Cardiac fibroblast (primary cell): ENCODE results near the gene ADAM12.

Experiments
- DNase-seq, 2 donors: peaks; one replicate each; pipeline versions ENCODE4 v3.0.0 to v3.0.0-alpha.2; 2010; ENCODE audit warnings: low read depth in 2 of 2
- H3K4me3 ChIP-seq, 2 donors: replicated peaks in 1 of 2; 1 replicate in 1 of 2; 2 replicates in 1 of 2; pipeline ENCODE4 v1.5.1; 2011; ENCODE audit warnings: low read depth in 2 of 2, low read length in 2 of 2, mild to moderate bottlenecking in 2 of 2, moderate library complexity in 1 of 2
- TF ChIP-seq, protein P1 (sequence below): IDR thresholded peaks from one replicate; pipeline ENCODE4 v1.5.1; 2011; ENCODE audit warnings: low read depth, mild to moderate bottlenecking, low read length, inconsistent platforms

Gene ADAM12

DNA sequence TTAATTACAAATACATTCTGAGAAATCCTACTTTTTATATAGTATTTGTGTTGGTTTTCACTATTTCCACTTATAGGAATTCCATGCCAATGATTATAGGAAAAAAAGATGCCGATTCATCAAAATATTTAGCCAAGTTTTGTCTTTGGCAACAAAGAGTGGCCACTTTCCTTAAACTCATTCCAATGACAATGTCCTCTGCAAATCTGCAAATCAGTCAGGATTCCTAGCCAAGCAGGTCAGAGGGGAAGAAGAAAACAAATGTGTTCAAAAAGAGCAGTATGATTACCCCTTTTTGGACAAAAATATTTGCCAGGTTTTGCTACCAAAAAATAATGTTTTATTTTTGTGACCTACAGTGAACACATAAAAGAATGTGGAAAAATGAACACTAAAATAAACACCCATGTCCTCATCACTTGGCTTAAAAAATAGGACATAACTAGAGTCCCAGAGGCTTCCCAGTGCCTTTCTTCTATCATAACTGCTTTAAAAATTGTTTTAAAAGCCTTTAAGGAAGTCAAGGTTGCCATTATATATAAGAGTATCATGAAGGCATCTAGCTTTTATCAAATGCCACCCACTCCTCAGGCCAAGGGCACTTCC, 125.9 kb downstream of the ADAM12 start:
- no peak overlapping the region for H3K4me3 ChIP-seq
- TF ChIP-seq, protein P1, sequence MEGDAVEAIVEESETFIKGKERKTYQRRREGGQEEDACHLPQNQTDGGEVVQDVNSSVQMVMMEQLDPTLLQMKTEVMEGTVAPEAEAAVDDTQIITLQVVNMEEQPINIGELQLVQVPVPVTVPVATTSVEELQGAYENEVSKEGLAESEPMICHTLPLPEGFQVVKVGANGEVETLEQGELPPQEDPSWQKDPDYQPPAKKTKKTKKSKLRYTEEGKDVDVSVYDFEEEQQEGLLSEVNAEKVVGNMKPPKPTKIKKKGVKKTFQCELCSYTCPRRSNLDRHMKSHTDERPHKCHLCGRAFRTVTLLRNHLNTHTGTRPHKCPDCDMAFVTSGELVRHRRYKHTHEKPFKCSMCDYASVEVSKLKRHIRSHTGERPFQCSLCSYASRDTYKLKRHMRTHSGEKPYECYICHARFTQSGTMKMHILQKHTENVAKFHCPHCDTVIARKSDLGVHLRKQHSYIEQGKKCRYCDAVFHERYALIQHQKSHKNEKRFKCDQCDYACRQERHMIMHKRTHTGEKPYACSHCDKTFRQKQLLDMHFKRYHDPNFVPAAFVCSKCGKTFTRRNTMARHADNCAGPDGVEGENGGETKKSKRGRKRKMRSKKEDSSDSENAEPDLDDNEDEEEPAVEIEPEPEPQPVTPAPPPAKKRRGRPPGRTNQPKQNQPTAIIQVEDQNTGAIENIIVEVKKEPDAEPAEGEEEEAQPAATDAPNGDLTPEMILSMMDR, result no peak
- DNase-seq, result no peak

DNA sequence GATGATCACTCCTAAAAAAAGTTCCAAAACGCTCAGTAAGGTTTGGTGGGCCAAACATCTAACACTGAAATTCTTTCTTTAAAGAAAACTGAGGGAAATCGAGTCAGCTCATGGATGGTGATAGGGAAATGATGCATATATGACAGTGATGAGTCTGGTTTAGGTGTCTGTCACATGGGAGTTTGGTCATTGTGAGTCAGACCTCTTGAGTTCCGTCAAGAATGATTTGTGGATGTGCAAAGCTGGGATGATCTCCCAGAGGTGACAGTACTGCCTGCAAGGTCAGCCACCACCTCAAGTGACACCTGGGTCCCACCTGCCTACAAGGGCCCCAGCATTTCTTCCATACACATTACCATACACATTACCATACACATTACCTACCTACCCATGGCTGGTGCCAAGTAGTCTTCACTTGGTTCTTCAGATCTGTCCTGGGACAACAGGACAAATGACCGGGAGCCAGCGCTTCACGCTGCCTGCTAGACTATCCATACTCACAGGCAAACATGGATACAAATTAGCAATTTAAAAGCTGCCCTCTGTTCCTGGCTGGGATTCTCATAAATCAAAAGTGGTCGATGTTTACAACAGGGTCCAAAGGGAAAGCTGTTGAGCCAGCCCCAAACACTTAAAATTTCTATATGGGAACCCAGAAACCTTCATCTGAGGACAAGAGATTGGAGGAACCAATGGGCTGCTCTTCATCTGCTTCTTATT, 128.4 kb downstream of the ADAM12 start:
- DNase-seq, result peak in 1 of 2 donors; percentile 25
- TF ChIP-seq, protein P1, result no peak
- H3K4me3 ChIP-seq, result no peak overlapping the region

DNA sequence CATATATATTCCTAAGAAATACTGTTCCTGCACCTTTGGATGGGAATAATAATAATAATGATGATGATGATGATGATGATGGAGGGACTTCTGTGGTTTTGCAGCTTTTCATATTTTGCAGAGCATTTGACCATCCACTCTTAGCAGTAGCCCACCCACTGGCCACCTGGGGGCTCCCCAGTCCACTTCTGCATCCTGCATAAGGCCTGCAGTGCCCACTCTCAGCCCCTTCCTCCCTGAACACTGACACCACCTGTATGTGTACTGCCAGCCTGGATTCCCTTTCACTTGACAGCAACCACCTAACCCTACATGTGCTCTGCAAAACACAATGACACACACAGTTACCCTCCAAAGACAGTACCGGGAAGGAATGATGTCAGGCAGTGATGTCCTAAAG, 131.4 kb downstream of the ADAM12 start:
- H3K4me3 ChIP-seq, result no peak overlapping the region
- TF ChIP-seq, protein P1, result no peak

DNA sequence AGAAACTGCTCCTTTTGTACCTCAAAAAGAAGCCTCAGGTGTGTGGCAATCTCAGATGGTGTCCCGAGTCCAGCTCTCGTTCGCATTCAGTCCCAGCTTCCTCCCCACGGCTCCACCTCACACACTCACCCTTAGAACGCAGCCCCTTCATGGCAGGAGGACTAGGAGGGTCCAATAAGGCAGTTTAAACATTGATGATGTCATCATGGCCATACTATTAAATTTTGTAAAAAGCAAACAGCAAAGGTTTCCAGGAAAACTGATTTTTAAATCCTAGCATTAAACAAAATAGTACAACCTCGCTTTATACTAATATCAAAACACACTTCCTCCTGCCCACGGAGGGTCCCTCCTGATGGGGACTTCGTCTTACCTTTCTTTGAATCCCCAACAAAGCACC, 133.0 kb downstream of the ADAM12 start:
- no peak overlapping the region for H3K4me3 ChIP-seq
- DNase-seq, result no peak
- TF ChIP-seq, protein P1, result no peak

More for the DNA sequence above, 131.4 kb downstream of the ADAM12 start:
- no peak for DNase-seq

DNA sequence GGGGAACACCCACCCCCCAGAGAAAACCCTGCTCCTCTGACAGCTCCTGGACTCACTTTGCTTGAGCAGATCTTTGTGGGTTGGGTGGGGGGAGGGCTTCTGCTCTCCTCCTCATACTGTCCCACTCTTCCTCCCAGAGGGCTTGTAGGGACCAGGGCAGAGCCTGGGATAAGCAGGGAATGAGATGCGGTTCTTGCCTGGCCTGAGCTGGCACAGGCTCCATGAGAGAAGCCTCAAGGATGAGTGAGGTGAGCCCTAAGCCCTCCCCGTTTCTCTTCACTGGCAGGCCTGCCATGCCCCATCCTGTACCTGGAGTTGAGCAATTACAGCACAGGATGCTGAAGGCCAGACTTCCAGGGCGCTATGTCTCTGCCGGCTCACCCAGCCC, 134.7 kb downstream of the ADAM12 start:
- TF ChIP-seq, protein P1, result no peak
- no peak overlapping the region for H3K4me3 ChIP-seq
- DNase-seq, result peak in 1 of 2 donors; percentile 44

DNA sequence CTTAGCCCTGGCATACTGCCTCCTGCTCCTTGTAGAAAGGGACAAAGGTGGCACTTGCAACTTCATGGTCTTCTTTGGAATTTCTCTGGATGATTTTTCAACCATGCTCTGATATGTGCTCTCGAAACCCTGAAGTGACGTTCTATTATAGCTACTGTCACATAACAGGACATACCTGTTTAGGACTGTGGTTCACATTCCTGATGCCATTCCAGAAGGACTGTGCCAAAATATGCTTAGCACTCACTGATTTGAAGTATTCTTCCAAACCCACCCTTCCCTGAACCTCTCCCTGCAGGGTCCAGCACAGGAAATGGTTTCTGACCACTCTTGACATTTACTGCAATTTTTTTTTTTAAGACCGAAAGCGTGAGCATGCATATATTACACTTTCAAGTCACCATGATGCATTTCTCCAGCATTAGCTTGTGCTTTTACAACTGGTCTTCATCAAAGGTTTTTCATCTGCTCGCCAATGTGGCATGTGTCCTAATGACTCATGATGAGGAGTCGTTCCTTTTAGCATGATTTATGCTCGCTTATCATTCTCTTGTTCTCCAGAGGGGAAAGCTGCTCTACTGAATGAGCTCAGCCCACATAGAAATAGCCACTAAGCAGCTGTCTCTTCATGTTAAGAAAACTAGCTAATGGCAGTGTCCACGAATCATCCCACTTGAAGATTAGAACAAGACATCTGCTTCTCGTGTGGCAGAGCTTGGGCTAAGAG, 135.2 kb downstream of the ADAM12 start:
- H3K4me3 ChIP-seq, result no peak overlapping the region
- peak; percentile 95 to 98 for DNase-seq
- TF ChIP-seq, protein P1, result no peak
